NCI-H2196 treated with DMSO at 0.1 percent for 48 hours (cell line): Measurements from ENCODE around the gene CFHR4.
"Not testable (repeated sequence)": the region's sequence is repeated elsewhere in the genome, so short reads cannot be mapped to it uniquely, and the experiment has no call there.

Source experiments
- DNase-seq: peaks from one replicate; lab custom pipeline; 2025; ENCODE audit not compliant: unreplicated experiment; lab: John Stamatoyannopoulos, UW

Gene CFHR4

GRCh38 chr1:196887515-196888239 lies at the start of gene CFHR4:
Gene CFHR4 (plus strand): TSS chr1:196888052. CDS start chr1:196888151, 99 bp downstream.
- no peak for DNase-seq

GRCh38 chr1:196849613-196850492 lies 38.0 kb upstream of the CFHR4 start:
- DNase-seq: not testable (repeated sequence)

DNA sequence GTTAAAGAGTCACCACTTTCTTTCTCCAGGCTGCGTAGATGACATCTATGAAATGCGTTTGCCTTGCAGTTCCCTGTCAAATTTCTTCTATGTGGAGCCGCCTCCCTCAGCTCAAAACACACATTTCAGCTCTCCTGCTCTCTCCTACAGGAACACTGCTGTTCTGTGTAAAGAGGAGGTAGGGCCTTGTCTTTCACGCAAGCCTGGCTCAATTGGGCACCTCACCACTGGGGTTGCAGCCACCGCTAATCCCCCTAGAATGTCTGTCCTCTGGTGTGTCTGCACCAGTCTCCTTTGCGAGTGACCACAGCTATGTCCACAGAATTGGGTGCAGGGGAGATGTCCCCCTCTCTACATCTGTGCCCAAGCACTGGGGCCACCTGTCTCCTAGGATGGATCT lies 31.8 kb upstream of the CFHR4 start:
- DNase-seq: no peak

DNA sequence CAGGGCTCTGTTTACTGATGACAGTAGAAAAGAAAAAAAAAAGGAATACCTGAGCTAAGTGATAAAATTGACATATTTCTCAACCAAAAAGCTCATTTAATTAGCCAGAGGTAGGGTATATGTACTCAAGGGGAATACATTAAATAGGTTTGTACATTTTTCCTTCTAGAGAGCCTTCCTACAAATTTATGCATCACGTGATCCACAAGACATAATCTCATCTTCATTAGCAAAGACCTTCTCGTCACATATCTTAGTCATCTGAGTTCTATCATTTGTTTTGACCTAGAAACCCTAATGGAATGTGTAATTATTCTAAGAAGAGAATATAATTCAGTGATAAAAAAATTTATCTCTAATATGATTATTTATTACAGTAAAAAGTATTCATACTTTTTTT lies 30.7 kb upstream of the CFHR4 start:
- no peak for DNase-seq

DNA sequence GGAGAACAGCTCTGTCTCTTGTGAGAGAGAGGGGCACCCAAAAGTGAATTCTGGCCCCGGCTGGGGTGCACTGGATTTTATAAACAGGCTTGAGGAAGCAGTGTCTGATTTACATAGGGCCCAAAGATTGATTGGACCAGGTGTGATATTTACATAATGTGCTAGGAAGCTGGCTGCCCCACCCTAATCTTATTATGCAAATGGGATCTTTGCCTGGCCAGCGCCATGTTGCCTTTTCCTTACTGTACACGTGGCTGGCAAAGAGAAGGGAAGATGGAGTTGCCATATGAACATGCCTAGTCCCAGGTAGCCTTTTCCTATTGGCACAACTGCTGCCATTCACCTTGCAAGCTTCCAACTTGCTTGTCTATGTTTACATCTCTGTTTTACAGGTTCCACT lies 29.0 kb upstream of the CFHR4 start:
- DNase-seq: no peak

DNA sequence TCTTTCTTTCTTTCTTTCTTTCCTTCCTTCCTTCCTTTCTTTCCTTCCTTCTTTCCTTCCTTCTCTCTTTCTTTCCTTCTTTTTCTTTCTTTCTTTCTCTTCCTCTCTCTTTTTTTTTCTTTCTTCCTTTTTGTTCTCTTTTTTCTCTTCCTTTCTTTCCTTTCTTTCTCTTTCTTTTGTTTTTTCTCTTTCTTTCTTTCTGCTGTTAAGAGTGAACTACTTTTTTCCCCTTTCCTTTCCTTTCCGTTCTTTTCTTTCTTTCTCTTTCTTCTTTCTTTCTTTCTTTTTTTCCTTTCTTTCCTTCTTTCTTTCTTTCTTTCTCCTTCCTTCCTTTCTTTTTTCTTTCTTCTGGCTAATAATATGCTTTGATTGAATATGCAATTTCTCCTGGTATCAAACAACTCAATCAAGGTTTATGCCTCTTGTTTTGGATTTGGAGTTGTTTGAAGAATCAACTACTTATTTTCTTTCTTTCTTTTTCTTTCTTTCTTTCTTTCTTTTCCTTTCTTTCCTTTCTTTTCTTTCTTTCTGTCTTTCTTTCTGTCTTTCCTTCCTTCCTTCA lies 27.4 kb upstream of the CFHR4 start:
- DNase-seq: no peak

GRCh38 chr1:196861429-196861828 lies 26.4 kb upstream of the CFHR4 start:
- DNase-seq: no peak

DNA sequence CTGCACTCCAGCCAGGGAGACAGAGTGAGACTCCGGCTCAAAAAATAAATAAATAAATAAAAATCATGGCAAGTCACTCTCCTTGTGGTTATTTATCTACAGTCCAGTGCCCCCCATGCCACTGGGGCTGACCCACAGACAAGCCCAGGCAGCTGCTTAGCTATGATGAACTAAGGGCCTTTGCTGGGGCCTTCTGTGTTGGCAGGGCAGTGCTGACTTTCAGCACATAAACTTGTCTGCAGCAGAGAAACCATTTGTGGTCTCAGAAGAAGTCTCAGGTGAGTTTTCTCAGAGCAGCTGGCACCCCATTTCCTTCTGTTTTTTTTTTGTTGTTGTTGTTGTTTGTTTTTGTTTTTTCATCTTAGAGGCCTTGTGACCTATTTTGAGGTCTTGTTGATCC lies 20.9 kb upstream of the CFHR4 start:
- DNase-seq: no peak

DNA sequence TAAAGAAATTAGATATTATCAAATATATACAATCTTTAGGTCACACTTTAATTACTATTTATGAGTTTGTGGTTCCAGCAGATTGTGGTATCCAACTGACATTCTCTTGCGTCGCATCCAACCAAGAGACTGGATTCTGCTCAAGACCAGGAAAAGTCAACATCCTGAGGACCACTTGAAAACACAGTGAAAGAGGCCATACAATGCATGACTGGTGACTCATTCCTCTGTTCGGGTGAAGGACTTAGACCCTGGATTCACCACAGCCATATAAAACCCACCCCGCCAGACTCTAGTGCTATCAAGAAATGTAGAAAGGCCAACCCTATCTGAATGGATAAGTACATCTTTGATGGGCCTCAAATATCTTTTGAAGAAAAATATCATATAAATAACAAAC lies 14.5 kb upstream of the CFHR4 start:
- DNase-seq: no peak

GRCh38 chr1:196875935-196876334 lies 11.9 kb upstream of the CFHR4 start:
- DNase-seq: no peak

- no peak for DNase-seq
Measured at GRCh38 chr1:196877964-196878363, 9.9 kb upstream of the CFHR4 start.

DNA sequence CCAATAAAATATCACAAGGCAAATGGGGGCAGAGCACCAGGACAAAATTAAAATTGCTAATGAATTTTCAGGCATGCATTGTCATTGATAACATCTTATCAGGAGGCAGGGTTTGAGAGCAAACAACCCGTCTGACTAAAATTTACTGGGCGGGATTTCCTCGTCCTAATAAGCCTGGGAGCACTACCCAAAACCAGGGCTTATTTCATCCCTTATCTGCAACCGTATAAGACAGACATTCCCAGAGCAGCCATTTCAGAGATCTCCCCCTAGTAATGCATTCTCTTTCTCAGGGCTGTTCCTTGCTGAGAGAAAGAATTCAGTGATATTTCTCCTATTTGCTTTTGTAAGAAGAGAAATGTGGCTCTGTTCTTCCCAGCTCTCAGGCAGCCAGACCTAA lies 1.3 kb upstream of the CFHR4 start:
- not testable (repeated sequence) for DNase-seq

- no peak for DNase-seq
Measured at GRCh38 chr1:196890668-196891067, 2.8 kb downstream of the CFHR4 start.

- DNase-seq: no peak
Measured at GRCh38 chr1:196891251-196891650, 3.4 kb downstream of the CFHR4 start.

DNA sequence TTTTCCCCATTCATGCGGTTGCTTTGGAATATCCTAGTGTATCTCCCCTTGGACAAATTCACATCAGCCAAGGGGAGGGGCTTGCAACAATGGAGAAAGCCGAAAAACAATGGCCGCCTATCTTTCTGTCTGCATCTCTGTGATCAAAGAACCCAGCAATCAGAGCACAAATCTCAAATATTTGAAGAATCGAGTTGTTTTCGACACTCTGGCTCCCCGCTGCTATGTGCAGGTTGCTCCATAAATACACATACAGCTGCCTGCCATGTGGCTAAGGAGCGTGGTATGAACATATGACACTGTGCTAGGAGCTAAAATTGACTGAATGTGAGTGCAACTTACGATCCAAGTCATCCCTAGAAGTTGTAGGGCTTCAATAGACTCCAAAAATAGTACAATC lies 8.5 kb downstream of the CFHR4 start:
- DNase-seq: no peak

DNA sequence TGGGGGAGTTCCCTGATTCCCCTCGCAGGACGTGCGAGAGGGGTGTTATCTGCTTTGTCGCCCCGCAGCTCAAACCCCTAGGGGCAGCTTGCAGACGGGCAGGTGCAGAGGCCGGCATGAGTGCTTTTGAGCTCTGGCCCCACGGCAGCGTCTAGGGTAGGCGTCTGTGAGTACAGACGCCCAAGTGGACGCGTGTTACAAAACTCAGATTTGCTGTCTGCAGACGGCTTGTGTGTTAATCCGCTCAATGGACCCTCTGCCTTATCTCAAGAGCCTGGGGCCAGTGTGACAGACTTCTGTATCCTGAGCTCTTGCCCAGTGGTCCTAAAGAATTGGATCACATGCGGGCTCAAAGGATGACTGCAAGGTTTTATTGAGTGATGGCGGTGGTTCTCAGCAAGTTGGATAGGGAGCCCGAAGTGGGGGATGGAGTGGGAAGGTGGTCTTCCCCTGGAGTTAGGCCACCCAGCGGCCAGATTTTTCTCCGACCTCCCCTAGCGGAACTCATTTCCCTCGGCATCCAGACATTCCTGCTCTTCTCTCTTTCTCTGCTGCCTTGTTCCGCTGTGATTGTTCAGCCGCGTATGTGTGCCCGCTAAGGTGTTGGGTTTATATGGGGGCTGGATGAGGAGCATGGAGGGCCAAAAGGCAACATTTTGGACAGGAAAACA lies 9.4 kb downstream of the CFHR4 start:
- no peak for DNase-seq

GRCh38 chr1:196902344-196902743 lies 14.5 kb downstream of the CFHR4 start:
- DNase-seq: no peak

DNA sequence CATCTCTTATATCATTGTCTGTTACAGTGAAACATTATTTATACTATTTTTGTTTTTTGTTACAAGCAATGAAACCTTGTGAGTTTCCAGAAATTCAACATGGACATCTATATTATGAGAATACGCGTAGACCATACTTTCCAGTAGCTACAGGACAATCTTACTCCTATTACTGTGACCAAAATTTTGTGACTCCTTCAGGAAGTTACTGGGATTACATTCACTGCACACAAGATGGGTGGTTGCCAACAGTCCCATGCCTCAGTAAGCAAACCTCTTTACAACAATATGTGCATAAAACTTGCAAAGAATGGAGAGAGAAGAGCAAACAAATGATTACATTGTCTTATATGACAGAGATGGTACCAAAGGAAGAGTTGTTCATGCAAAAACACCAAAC lies 22.4 kb downstream of the CFHR4 start:
- DNase-seq: no peak

DNA sequence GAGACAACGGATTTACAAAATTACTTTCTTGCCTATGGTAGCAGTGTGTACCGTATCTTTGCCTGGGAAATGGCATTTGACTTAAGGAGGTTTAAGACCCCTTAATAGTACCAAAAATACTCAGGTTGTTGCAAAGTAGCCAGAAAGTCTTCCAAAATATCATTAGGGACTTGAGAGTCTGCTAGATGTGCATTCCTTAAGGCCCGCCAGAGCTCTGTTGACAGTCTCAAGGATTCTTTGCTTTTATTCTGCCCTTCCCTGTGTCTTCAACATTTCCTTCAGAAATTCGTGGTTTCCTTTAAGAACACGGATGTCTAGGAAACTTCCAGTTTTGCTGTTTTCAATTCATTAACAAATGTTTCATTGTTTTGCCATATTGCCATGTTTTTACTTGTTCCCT lies 24.4 kb downstream of the CFHR4 start:
- not testable (repeated sequence) for DNase-seq

DNA sequence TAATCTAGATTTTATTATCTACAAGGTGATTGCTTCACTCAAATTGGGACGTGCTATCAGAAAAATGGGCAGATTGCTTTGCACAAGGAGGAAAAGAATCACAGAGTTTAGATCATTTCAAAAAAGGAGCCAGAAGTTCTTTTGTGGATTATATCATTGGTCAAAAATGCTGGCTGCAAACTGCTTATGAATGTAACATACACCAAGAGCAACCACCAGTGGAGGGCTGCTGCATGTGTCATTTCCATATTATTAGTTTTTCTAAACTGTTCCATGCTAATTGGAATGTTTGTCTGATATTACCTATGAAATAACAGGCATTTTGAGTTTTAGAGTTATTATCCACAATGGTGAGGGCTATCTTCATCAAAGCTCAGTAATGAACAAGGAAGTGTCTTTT lies 39.0 kb downstream of the CFHR4 start:
- not testable (repeated sequence) for DNase-seq

- DNase-seq: not testable (repeated sequence)
Measured at GRCh38 chr1:196932853-196933252, 45.0 kb downstream of the CFHR4 start.
